GM10847 (cell line): ENCODE data around the gene PTPRB.

Experiments
- POLR2A ChIP-seq: IDR thresholded peaks from 2 replicates; pipeline ENCODE4 v1.6.1; 2011; ENCODE audit not compliant: insufficient read length; ENCODE audit errors: extremely low read depth

Gene PTPRB

GRCh38 chr12:70576341-70577282, 60.6 kb downstream of the PTPRB start:
- no peak for TF ChIP-seq POLR2A

- TF ChIP-seq POLR2A, result no peak
Observed at GRCh38 chr12:70571705-70572268, 65.4 kb downstream of the PTPRB start.

GRCh38 chr12:70571029-70571428, 66.2 kb downstream of the PTPRB start:
- TF ChIP-seq POLR2A, result no peak

DNA sequence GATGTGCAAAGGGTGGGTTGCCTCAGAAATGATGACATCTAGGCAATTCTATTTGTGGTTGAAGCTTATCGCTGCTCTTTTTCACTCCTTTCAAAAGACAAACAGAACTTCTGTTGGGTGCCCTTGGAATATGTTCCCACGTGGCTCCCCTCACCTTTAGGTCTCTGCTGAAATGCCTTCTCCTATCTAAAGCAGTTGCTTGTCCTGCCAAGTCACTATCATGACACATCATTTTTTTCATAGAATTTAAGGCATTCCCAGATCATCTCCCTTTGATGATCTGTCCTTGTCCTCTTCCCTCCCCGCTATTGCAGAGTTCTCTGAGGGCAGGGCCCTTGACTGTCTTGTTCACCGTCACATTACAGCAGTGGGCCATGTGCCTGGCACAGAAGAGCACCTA, 75.7 kb downstream of the PTPRB start:
- no peak for TF ChIP-seq POLR2A

GRCh38 chr12:70560671-70561070, 76.6 kb downstream of the PTPRB start:
- no peak for TF ChIP-seq POLR2A

DNA sequence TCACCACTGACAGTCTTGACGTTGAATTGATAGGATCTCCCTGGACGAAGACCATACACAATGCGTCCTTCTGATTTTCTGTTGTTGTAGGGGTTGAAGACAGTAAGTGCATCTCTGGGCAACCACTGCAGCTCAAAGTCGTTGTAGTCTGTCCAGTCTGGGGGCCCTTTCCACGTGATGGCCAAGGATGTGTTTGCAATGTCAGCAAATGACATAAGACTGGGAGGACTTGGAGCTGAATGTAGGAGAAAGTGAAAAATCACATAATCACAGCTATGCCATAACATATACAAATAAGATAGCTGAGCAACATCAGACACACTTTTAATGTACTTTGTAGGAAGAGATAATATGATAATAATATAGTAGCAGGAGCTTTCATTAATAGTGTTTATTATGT, 77.8 kb downstream of the PTPRB start:
- no peak for TF ChIP-seq POLR2A

DNA sequence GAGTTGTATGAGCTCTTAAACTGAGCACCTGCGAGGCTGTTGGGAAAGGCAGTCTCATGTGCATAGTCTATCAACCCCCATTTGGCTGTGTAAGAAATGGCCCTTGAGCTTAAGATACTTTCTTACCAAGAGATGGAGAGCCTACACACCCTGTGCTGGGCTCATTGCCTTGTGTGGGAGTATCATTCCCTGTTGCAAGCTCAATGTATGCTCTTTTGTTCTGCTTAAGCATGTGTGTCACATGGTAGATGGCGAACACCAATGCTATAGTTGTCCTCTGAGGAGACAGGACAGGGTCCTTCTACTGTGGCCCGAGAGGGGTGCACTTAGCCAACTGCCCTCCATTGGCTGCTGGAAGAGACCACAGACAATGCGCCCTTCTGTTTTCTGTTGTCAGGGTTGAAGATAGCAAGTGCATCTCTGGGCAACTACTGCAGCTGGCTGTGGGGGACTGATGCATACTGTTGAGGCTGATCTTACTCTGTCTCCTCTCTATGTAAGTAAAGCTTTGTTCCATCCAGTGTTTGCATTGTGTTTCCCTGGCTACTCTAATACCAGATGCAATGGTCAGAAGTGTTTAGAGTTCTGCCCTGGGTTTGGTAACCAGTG, 79.5 kb downstream of the PTPRB start:
- no peak for TF ChIP-seq POLR2A

DNA sequence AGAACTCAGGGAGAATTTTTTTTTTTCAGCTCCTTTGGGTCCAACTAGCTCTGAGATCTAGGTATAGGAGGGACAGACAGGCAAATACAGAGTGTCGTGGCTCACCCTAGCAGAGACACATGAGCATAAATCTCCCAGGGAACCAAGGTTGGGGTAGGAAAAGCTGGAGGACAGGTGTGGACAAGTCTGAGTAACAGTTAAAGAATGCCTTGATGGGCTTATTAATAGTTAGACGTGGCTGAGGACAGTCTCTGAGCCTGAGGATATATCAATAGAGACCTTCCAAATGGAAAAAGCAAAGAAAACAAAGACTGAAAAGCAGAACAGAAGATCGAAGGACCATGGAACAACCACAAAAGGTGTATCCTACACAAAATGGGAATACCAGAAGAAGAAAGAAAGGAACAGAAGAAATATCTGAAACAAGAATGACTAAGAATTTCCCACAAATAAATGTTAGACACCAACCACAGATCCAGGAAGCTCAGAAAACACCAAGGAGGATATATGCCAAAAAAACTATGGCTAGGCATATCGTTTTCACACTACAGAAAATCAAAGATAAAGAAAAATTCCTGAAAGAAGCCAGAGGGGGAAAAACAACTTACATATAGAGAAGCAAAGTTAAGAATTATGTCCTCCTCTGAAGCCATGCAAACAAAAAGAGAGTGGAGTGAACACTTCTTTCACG, 80.9 kb downstream of the PTPRB start:
- no peak for TF ChIP-seq POLR2A

DNA sequence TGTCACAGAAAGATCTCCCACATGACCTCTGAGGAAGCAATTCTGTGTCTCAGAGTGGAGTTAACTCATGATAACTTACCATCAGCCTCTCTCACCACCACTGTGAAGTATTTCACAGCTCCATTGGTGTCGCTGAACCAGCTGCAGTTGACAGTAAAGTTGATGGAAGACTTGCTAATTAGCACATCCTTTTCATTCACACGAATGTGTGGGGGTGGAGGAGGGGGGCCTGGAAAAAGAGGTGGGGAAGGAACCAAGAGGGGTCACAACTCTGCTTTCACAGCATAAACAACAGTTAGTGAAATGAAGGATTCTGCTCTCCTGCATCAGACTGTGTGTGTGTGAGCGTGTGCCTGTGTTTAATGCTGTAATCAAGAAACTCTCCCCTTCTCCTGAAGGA, 82.1 kb downstream of the PTPRB start:
- TF ChIP-seq POLR2A, result no peak

DNA sequence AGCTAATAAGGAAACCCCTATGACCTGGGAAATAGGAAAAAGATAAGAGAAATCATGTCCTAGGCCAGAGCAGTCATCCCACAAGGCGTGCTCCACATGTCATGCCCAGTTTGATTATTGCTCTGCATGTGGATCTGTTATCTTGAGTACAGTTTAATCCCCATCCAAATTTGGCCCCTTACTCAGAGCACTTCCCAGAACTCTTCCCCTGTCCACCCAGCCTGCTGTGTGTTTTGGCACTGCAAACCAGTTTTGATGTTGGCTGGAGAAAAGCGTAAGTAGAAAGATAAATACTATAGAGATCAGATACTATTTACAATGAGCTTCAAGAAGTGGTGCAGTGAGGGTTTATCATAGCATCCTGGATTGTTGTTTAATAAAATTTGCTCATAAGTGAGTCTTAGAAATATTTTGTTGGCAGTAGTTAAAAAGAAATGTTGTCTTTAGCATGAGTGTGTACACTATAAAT, 83.8 kb downstream of the PTPRB start:
- TF ChIP-seq POLR2A, result no peak

GRCh38 chr12:70551731-70552130, 85.5 kb downstream of the PTPRB start:
- no peak for TF ChIP-seq POLR2A

GRCh38 chr12:70550180-70550577, 87.0 kb downstream of the PTPRB start:
- TF ChIP-seq POLR2A, result no peak

DNA sequence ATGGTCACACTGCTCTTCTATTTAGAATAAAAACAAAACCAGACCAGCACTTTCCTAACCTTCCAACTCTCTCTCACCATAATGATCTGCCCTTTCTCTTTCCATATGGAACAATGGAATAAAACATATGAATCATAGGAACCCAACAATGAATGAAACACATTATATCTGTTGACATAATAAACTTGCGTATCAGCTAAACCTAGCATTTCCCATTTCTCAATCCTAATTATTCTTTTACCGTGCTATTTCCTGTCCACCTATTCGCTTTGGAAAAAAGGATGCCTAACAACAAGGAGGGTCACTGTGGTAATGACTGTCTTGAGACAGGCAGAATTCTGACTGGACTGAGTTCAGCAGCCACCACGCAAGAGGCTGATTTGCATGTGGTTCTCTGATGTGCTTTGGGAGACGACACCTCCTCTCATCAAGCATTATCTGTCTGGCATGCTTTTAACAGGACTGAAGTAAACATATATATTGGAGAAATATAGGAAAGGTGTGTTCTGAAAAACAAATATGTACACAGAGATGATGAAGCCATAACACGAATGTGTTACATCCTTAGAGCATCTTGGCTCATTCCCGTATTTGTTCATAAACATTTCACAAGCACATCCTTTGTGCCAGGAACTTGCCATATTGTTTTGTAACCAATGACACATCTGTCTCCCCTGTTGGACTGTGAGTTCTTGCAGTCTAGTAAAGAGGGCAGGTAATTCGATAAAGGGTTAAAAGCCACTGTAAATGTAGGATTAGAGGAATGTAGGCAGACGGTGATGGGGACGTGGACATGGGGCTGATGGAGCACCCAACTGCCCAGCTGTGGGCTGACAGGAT, 87.7 kb downstream of the PTPRB start:
- TF ChIP-seq POLR2A, result no peak

- no peak for TF ChIP-seq POLR2A
Observed at GRCh38 chr12:70543444-70543843, 93.8 kb downstream of the PTPRB start.

DNA sequence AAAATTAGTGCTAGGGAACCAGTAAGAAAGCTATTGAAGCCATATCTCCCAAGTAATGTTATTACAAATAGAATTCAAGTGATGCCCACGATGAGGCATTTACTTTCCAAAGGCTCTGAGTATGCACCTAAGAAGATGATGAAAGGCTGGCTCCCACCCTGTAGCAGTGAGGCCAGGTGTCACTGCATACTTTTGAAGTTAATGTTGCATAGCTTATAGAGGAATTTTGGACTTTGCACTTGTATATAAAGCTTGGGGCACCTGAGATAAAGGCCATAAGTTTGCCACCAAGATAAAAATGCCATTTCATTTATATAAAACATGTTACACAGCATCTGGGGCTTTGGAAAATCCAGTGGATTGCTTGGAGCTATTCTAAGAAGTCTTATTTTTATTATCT, 96.2 kb downstream of the PTPRB start:
- no peak for TF ChIP-seq POLR2A
